HG02678 (cell line): ENCODE data around the gene IFNA8.
"Not testable (repeated sequence)": the region's sequence is repeated elsewhere in the genome, so short reads cannot be mapped to it uniquely, and the experiment has no call there.

Experiments used
- ATAC-seq: cut with Tn5 transposase; IDR thresholded peaks from one replicate; pipeline ENCODE4 v1.9.1; 2021; ENCODE audit warnings: mild to moderate bottlenecking, moderate library complexity; ENCODE audit not compliant: unreplicated experiment

IFNA8 gene

DNA sequence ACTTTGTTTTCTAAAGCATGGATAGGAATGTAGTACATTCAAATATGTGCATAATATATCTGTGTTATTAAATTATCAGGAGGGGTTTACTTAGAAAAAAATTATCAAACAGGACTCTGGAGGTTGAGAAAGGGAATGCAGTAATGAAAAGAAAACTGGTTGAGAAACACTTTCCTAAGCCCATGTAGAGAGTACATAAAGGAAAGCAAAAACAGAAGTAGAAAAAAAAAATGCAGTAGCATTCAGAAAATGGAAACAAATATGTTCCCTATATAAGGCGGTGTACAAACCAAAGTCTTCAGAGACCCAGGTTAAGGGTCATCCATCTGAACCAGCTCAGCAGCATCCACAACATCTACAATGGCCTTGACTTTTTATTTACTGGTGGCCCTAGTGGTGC lies at the start of gene IFNA8:
TSS of gene IFNA8 (plus strand) at position 301 of the 400 bp plus-strand sequence. CDS start at position 361, 60 bp downstream.
- ATAC-seq, result no peak

DNA sequence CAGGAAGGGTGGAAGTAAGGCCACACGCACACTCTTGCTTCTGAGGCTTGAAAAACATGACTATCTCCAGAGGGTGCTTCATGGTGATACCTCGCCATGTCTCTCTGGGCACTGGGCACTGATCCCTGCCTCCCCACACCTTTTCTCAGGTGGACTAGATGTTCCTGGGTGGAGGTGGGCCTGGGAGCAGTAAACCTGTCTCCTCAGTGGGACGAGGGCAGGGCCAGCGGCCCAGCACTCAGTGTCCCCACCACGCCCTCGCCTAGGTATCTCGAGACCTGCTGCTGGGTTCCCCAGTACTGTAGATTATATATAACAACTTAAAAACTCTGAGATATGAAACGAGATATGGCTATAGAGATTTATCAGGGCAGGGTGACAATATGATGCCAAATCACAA lies 46.6 kb upstream of the IFNA8 start:
- ATAC-seq, result no peak

DNA sequence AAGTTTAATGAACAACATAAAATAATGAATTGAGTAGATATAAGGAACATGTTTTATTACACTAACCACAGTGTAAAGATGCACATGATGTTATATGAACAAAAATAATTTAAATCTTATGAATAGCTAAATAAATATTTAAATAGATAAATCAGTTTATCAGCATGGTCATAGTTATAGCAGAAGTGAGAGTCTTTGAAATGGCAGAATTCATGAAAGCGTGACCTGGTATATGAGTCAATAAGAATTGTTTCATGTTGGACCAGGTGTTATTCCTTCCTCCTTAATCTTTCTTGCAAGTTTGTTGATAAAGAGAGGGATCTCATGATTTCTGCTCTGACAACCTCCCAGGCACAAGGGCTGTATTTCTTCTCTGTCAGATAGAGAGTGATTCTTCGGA lies 41.7 kb upstream of the IFNA8 start:
- peak; percentile 82 for ATAC-seq

DNA sequence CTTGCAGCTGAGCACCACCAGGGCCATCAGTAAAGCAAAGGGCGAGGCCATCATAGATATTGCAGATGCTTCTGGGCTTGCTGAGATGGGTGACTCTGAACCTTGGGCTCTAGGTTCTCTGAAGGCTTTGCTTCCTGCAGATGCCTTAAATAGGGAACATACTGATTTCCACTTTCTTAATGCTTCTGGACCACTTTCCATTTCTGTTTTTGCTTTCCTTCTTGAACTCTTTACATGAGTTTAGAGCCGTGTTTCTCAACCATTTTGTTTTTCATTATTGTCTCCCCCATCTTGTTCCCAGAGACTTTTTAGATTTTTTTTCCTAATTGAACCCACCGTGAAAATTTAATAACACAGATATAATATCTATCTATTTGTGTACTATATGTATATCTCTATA lies 41.0 kb upstream of the IFNA8 start, which contains the start of gene IFNA13:
TSS of gene IFNA13 (minus strand) at position 101 of the 400 bp plus-strand sequence. CDS start at position 54, 47 bp downstream.
- ATAC-seq, result no peak

DNA sequence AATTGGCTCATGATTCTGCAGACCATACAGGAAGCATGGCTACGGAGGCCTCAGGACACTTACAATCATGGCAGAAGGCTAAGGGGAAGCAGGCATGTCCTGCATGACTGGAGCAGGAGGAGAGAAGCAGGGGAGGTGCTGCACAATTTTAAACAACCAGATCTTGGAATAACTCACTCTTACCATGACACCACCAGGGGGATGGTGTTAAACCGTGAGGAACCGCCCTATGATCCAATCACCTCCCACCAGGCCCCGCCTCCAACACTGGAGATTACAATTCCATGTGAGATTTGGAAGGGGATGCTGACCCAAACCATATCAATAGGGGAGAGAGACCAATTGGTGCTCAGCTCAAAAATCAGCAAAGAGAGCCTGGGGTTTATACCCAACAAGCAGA lies 37.5 kb upstream of the IFNA8 start:
- ATAC-seq, result not testable (repeated sequence)

DNA sequence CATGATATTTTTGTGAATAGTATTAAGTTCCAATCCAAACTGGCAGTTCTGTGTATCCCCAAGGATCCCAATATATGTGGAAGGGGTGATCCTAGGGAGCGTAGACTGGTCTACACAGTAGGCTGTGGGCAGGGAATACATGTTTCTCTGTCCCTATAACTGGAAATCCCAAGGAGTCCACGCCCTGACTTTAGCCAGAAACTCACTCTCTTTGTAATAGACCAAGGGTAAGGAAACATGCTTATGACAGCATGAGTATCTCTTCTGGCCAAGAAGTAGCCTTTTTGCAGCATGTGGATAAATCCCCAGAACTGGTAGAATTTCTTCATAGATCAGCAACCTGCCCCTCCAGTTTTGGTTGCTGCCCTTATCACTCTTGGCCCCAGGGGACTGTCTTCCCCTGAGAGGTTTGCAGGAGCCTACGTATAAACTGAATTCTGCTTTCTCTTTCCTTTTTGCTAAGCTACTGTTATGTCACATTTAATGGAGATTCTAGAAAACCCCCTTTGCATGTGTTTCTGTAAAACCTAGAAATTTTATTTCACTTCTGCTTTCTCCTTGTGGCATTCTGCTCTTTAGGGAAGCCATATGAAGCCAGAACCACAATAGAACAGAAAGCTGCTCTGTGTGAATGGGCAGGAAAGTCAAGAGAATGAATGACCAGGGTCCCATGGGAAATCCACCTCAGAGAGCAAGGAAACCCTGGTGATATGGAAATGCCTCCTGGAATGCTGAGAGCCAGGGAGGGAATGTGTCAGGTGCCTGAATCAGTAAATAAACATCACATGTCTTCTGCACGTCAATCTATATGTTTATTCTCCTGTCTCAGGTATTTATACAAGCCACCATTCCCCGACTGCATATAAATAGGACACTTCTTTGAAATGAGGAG lies 27.2 kb upstream of the IFNA8 start:
- ATAC-seq, result peak; percentile 98

DNA sequence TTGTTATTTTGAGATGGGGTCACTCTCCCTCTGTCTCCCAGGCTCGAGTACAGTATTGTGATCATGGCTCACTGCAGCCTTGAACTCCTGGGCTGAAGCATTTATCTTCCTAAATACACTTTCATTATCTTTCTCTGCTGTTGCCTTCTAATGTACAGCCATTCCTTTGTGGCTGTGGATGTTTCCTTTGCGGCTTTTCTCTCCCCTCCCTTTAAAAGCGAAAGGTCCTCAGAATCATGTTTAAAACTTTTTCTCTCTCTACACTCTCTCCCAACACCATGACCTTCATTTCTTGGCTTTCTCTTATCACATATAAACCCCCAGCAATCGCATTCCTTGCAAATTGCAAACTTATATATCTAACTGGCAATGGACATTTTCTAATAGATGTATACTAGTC lies 25.3 kb upstream of the IFNA8 start:
- no peak for ATAC-seq

DNA sequence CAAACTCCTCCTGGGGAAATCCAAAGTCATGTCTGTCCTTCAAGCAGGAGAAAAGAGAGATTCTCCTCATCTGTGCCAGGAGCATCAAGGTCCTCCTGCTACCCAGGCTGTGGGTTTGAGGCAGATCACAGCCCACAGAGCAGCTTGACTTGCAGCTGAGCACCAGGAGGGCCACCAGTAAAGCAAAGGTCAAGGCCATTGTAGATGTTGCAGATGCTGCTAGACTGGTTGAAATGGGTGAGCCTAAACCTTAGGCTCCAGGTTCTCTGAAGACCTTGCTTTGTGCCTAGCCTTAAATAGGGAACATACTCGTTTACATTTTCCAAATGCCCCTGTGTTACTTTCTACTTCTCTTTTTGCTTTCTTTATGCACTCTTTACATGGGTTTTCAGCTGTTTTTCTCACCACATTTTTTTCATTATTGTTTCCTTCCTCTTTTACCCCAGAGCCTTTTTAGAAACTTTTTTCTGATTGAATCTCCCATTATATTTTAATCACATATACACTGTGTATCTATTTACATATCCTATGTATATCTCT lies 23.7 kb upstream of the IFNA8 start, which contains the start of gene IFNA2:
TSS of gene IFNA2 (minus strand) at position 268 of the 540 bp plus-strand sequence. CDS start at position 199, 69 bp downstream.
- ATAC-seq, result no peak

DNA sequence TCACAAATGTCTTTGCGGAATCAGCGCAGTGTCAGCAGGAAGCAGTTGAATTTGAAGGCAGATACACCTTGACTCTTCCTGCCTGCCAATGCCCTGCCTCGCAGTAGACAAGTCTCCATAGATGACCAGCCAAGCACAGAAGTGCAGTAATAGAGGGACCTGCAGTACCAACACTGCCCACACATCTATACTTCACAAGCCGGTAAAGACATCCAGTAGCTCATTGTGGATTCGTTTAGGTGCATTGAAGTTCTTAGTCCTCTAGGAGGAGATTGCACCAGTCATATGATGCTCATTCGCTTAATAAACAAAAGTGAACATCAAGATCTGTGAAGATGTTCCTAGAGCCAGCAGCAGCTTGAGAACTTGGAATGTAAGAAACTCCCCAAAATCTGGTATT lies 16.6 kb upstream of the IFNA8 start:
- ATAC-seq, result peak; percentile 87

DNA sequence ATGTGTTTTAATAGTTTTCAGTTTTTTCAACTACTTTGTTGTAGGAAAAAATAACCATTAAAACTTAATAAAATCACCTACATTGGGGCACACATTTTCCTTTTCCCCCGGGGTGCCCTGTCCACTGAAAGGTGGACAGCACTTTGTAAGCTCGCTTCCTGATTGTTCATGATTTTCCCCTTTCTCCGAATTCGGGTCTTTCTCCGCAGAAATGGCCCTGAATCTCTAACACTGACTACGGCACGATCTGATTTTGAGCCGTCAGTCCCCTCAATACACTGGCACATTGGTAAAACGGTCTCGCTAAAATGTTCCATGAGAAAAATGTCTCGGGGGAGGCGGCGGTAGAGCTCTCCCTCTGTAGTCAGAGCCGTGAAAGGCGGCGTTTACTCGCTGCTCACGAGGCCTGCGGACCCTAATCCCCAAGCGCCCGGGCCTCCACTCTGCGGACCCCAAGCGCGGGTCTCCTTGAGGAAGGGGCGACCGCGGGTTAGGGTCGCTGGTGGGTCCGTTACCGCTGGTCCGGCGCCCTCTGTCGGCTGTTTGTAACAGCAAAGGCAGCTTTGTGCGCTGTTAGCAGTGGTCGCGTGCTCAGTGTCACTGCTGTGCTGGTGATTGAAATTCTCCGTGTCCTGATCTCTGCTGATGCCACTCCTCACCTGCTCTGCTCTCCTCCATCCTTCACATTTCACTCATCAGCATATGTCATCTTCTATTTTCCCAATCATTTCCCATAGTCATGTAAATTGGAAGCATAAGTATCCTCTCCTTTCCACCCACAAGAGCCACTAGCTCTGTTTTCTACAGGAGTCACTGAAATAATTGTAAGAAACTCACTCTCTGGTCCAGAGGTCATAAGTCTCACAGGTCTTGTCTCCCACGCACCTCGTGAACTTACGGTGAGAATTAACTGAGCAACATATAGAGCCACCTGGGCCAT lies 12.9 kb upstream of the IFNA8 start:
- ATAC-seq, result peak; percentile 77

DNA sequence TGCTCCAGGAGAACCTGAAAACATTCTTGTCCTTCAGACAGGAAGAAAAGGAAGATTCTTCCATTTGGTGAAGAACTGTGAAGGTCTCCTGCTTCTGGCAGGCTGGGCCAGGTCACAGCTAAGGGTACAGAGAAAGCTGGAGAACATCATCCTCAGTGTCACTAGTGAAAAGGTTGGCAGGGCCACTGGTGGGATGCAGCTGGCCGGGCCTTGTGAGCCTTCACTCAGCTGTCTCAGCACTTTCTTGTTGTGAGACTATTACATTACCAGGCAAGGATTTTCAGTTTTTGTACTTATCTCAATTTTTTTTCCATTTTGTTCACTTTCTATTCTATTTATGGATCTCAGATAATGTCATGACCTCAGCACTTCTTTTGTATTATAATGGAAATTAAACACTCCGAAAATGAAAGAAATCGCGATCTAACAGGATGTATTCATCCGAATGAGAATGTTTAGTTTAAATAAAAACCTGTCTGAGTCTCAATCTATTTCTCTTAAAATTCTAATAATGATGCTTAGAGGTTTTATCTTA lies 9.9 kb upstream of the IFNA8 start:
- no peak for ATAC-seq

DNA sequence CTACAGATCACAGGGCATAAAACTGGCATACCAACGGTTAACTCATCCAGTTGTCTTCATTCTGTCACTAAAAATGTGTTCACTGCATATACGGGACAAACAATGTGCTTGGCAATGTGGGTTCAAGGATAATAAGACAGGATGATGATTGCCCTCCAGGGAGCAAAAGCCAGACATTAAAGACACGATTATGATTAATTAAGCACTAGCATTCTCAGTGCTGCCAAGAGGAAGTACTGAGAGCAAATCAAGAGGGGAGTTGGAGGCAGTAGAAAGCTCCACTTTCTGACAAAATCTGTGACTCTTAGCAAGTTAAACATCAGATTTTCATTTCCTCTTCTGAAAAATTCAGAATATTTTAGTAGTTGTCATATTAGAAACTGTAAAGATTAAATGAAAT lies 9.0 kb upstream of the IFNA8 start:
- no peak for ATAC-seq

DNA sequence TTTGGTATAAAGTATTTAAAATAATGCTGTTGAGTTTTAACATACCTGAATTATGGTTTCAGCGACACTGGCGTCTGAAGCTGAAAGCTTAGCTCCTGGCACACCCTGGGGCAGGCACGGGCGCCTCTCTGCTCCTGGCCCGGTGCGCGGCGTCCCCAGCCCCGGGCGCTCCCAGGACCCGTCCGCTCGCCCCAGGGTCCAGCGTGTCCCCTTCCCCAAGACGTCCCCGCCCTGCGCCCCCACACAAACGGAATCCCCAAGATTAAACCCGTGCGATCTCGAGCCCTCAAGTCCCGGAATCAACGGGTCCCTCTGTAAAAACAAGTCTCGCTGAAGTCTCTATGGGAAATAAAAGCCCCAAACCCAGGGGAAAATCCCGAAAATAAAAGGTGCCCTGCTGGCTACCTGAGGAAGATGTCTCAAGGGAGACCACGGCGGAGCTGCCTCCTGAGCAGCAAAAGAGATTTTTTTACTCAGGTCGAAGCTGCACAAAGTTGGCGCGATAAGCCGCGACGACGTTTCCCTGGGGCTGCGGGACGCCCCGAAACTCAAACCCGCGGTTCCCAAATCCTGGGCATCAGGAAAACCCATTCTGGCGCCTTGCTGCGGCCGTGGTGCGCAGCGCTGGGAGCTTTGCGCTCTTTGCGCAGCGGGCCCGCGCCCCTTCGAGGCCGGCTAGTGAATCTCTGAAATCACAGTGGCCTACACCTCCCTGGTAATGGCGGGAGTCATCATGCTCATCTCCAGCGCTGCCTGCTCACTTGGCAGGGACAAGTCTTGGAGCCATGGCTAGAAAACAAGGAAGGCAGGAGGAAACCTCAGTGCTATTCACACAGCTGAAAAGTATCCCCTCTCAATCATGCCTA lies 6.3 kb upstream of the IFNA8 start:
- no peak for ATAC-seq

DNA sequence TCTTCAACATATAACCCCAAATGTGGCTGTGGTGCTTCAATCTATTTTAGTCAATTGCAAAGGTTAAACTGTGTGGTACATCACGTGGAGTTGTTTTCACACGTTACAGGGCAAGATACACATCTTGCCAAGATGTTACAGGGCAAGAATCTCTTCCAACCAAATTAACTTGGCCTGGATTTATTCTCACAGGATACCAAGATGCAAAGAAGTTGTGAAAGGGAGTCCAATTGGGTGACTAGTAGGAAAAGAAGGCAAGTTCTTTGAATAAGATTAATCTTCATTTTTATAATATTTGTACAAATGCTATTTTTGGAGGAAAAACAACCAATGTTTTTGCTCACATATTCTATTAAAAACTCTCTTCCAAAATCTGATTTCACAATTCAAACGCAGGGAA lies 4.8 kb upstream of the IFNA8 start:
- ATAC-seq, result no peak

DNA sequence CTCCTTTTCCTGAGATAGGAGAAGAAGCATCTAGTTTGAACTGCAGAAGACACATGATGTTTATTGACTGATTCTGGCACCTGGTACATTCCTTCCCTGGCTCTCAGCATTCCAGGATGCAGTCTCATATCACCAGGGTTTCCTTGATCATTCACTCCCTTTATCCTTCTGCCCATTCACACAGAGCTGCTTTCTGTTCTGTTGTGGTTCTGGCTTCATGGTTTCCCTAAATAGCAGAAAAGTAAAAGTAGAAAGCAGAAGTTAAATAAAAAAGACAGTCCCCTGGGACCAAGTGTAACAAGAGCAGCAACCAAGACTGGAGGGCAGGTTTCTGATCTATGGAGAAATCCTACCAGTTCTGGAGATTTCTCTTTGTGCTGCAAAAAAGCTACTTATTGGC lies 3.2 kb downstream of the IFNA8 start:
- ATAC-seq, result peak; percentile 39

DNA sequence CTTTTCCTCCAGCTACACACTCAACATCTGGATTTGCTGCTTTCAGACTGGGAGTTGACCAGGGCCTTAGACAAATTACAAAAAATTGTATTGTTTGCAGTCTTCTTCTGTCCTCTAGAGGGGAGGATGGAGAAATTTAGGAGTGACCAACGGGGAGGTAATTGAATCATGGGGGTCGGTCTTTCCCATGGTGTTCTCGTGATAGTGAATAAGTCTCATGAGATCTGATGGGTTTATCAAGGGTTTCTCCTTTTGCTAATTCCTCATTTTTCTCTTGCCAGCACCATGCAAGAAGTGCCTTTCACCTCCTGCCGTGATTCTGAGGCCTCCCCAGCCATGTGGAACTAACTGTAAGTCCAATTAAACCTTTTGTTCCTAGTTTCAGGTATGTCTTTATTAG lies 4.2 kb downstream of the IFNA8 start:
- ATAC-seq, result no peak

DNA sequence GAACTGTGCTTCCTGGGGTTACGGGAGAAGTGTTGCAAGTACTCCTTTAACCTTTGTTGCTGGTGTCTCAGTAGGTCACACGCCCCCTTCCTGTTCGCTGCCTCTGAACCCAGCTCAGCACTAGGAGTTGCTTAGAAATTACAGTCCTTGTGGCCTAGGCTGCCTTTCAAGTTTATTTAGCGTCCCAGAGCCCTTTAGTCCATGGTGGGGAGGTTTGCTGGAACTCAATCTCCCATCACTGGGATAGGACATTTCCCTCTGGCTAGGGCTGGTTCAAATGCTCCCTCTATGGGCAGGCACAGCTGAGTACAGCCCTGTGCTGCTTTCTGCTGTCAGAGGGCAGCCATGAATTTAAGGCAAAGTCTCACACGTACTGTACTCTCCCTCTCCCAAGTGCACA lies 4.7 kb downstream of the IFNA8 start:
- no peak for ATAC-seq

DNA sequence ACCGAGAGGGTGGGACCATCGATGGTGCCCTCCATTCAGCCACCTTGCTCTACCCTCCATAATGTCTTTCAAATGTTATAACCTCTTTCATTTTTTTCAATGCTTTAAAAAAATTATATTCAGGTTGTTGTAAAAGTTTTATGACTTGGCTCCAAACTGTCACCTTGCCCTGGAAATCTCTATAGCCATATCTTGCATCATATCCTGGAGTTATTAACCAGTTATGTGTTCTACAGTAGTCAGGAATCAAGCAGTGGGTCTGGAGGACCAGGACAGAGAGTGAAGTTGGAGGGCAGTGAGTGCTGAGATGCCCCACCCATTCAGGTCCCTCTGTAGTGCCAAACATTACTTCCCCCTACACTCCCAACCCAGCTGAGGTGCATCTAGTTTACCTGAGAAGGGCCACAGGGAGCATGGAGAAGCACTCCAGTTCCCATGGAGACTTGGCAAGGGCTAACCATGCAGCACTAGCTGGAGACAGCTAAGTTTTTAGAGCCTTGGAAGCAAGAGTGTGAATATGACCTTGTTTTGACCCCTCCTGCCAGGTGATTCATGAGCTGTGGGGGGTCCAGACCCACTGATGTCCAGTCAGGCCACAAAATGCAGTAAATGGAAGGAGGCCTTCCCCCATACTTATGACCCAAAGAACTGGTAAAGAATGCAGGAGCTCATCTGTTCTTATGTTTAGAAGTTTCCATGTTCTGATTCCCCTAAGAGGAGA lies 5.5 kb downstream of the IFNA8 start:
- ATAC-seq, result no peak
